Measurements from ENCODE around the gene DMXL2.
"Not testable (repeated sequence)": the region's sequence is repeated elsewhere in the genome, so short reads cannot be mapped to it uniquely, and the experiment has no call there.

DNA sequence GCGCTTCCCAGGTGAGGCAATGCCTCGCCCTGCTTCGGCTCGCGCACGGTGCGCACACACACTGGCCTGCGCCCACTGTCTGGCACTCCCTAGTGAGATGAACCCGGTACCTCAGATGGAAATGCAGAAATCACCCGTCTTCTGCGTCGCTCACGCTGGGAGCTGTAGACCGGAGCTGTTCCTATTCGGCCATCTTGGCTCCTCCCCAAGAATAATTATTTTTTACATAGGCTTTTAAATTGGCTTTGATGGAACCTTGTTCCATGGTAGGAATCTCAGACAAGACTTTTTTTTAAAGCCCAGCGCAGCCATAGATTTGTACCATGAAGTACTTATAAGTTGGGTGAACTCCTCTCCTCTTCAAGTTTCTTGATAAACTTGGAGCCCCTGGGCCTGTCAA, 199.5 kb downstream of the DMXL2 start:
- TF ChIP-seq CTCF, POLR2A (IDR thresholded peaks at IDR 0.05): not testable (repeated sequence)
